C4-2B (cell line): ENCODE data around the gene CALCB.

Source experiments
- H3K27ac ChIP-seq: fragments of 450-650 bp; 2 replicates; pipeline ENCODE4 v1.5.1; 2017
- CTCF ChIP-seq: fragments of 450-650 bp; conservative IDR thresholded peaks from 2 replicates; pipeline ENCODE4 v1.5.1; 2017; ENCODE audit warnings: mild to moderate bottlenecking
- ZFX ChIP-seq: fragments of 450-650 bp; IDR thresholded peaks from 2 replicates; pipeline ENCODE4 v1.6.1; 2017

Gene CALCB

DNA sequence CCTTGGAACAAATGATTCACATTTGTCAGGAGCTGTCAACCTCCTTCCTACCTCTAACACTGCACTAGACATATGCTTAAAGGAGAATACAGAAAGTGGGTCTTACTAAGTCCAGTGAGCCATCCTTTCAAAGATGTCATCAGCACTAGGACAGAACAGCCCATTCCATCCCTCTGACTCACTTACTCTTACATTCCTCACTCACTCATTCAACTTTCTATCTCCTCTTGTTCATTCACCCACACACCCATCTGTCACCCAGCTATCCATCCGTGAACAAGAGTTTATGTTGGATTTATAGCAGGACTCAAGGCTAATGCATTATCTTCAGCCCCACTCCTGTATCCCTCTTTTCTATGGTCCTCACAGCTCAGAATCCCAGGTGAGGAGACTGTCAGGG, 50.5 kb downstream of the CALCB start:
- H3K27ac ChIP-seq: no peak overlapping the region
- TF ChIP-seq ZFX: no peak
- no peak for TF ChIP-seq CTCF

- TF ChIP-seq ZFX: no peak
- no peak for TF ChIP-seq CTCF
- no peak overlapping the region for H3K27ac ChIP-seq
Observed at GRCh38 chr11:15124528-15124927, 51.1 kb downstream of the CALCB start.

GRCh38 chr11:15127341-15127740, 53.9 kb downstream of the CALCB start:
- TF ChIP-seq CTCF (no peak), ZFX (no peak)
- no peak overlapping the region for H3K27ac ChIP-seq
